Osteoblast (primary cell): ENCODE data around the gene NECTIN3. TPM values are rescaled to one million over a fixed set of nuclear protein-coding genes. Genes with fewer than 3 reads are reported as not detected.

Experiments used
- DNase-seq: peaks from one replicate; pipeline ENCODE4 v3.0.0; 2011; ENCODE audit warnings: low spot score, mixed read lengths; ENCODE audit not compliant: insufficient read length; ENCODE audit errors: missing footprints
- H2AFZ ChIP-seq: 2 replicates; pipeline ENCODE4 v1.6.0; 2011; ENCODE audit warnings: mild to moderate bottlenecking, low read length
- H3K27ac ChIP-seq: 2 replicates; pipeline ENCODE4 v1.5.1; 2011; ENCODE audit warnings: mild to moderate bottlenecking, low read depth, low read length, moderate library complexity
- H3K27me3 ChIP-seq: 2 replicates; pipeline ENCODE4 v1.6.0; 2012; ENCODE audit warnings: mild to moderate bottlenecking, control low read depth, inconsistent platforms, low read length, moderate library complexity; ENCODE audit not compliant: insufficient read depth
- H3K36me3 ChIP-seq: 2 replicates; pipeline ENCODE4 v1.5.1; 2011; ENCODE audit warnings: mild to moderate bottlenecking, low read length, control low read depth, moderate library complexity; ENCODE audit not compliant: insufficient read depth
- H3K4me1 ChIP-seq: 2 replicates; pipeline ENCODE4 v1.5.1; 2011; ENCODE audit warnings: mild to moderate bottlenecking, low read length, control low read depth, moderate library complexity; ENCODE audit not compliant: insufficient read depth
- H3K4me2 ChIP-seq: 2 replicates; pipeline ENCODE4 v1.6.0; 2011; ENCODE audit warnings: mild to moderate bottlenecking, low read length; ENCODE audit not compliant: insufficient read depth
- H3K4me3 ChIP-seq: fragments of 200-600 bp; sonication (generic); 3 replicates; pipeline ENCODE4 v1.5.1; 2012; ENCODE audit warnings: mild to moderate bottlenecking, low read length, inconsistent platforms; ENCODE audit not compliant: insufficient read depth
- H3K79me2 ChIP-seq: 2 replicates; pipeline ENCODE4 v1.6.0; 2012; ENCODE audit warnings: mild to moderate bottlenecking, low read length, control low read depth, inconsistent platforms; ENCODE audit not compliant: insufficient read depth
- H3K9me3 ChIP-seq: 2 replicates; pipeline ENCODE4 v1.5.1; 2011; ENCODE audit warnings: low read depth, low read length, control low read depth
- H4K20me1 ChIP-seq: 2 replicates; pipeline ENCODE4 v1.6.0; 2012; ENCODE audit warnings: mild to moderate bottlenecking, low read length, control low read depth; ENCODE audit not compliant: insufficient read depth
- CTCF ChIP-seq: IDR thresholded peaks from 2 replicates; pipeline ENCODE4 v1.5.1; 2011; ENCODE audit warnings: mild to moderate bottlenecking, low read depth, low read length, moderate library complexity; ENCODE audit errors: extremely low read depth
- total RNA-seq: library from RNA; depleted of rRNA; stranded (reverse); fragments of >200 nt; gene quantifications from 2 replicates; pipeline ENCODE4 v1.2.3, GENCODE V29; 2012

NECTIN3 gene
- total RNA-seq, 1 donor, result 39.8 TPM

- Histone ChIP-seq H3K36me3 (no peaks in the 10 kb centered on the region), H3K4me2 (no peak overlapping the region), H4K20me1 (no peaks in the 10 kb centered on the region), H3K79me2 (peaks cover 76% of the 10 kb centered on the region), H2AFZ (no peak overlapping the region), H3K4me3 (no peak overlapping the region), H3K9me3 (no peaks in the 10 kb centered on the region), H3K27me3 (no peaks in the 10 kb centered on the region), H3K27ac (no peak overlapping the region), H3K4me1 (no peaks in the 10 kb centered on the region)
- TF ChIP-seq CTCF, result no peak
- no peak for DNase-seq
Measured at GRCh38 chr3:111112913-111113312, 41.3 kb downstream of the NECTIN3 start.

GRCh38 chr3:111128884-111129283 lies 57.3 kb downstream of the NECTIN3 start:
- Histone ChIP-seq H3K4me3 (no peak overlapping the region), H3K4me1 (no peaks in the 10 kb centered on the region), H4K20me1 (no peaks in the 10 kb centered on the region), H3K27me3 (no peaks in the 10 kb centered on the region), H3K79me2 (no peaks in the 10 kb centered on the region), H2AFZ (no peak overlapping the region), H3K9me3 (no peaks in the 10 kb centered on the region), H3K27ac (no peak overlapping the region), H3K4me2 (no peak overlapping the region), H3K36me3 (no peaks in the 10 kb centered on the region)
- DNase-seq, result no peak
- TF ChIP-seq CTCF, result no peak

GRCh38 chr3:111130827-111131226 lies 59.2 kb downstream of the NECTIN3 start:
- Histone ChIP-seq H3K36me3 (no peaks in the 10 kb centered on the region), H3K4me1 (no peaks in the 10 kb centered on the region), H3K9me3 (no peaks in the 10 kb centered on the region), H3K27me3 (no peaks in the 10 kb centered on the region), H3K4me2 (no peak overlapping the region), H4K20me1 (no peaks in the 10 kb centered on the region), H3K4me3 (no peak overlapping the region), H3K79me2 (no peaks in the 10 kb centered on the region), H2AFZ (no peak overlapping the region), H3K27ac (no peak overlapping the region)
- TF ChIP-seq CTCF, result no peak
- no peak for DNase-seq

- no peak for TF ChIP-seq CTCF
- Histone ChIP-seq H3K27ac (no peak overlapping the region), H3K4me2 (no peak overlapping the region), H3K4me1 (no peaks in the 10 kb centered on the region), H3K36me3 (no peaks in the 10 kb centered on the region), H3K4me3 (no peak overlapping the region), H3K27me3 (no peaks in the 10 kb centered on the region), H3K79me2 (no peaks in the 10 kb centered on the region), H4K20me1 (no peaks in the 10 kb centered on the region), H2AFZ (no peak overlapping the region), H3K9me3 (no peaks in the 10 kb centered on the region)
- DNase-seq, result no peak
Measured at GRCh38 chr3:111134302-111134701, 62.7 kb downstream of the NECTIN3 start.
